Mesendoderm (in vitro differentiated cells): ENCODE results near the gene ARHGEF1.
A peak's percentile ranks its signal among the peaks of the same experiment; 100 is the strongest.

Source experiments
- DNase-seq: peaks from one replicate; pipeline ENCODE4 v3.0.0; 2013
- H2AK5ac ChIP-seq: 2 replicates; pipeline ENCODE4 v1.6.1; 2013; ENCODE audit warnings: low read length, inconsistent platforms
- H2BK120ac ChIP-seq: 2 replicates; pipeline ENCODE4 v1.6.1; 2013; ENCODE audit warnings: low read depth, mild to moderate bottlenecking, low read length, moderate library complexity, mixed read lengths
- H2BK15ac ChIP-seq: replicated peaks from 2 replicates; pipeline ENCODE4 v1.6.1; 2013; ENCODE audit warnings: low read depth, mild to moderate bottlenecking, moderate library complexity
- H2BK5ac ChIP-seq: 2 replicates; pipeline ENCODE4 v1.6.1; 2013; ENCODE audit warnings: low read length, inconsistent platforms
- H3K18ac ChIP-seq: 2 replicates; pipeline ENCODE4 v1.6.1; 2013; ENCODE audit warnings: mild to moderate bottlenecking, low read length, mixed read lengths
- H3K23ac ChIP-seq: one replicate; pipeline ENCODE4 v1.6.1; 2013; ENCODE audit warnings: low read length
- H3K27ac ChIP-seq: 2 replicates; pipeline ENCODE4 v1.5.1; 2013; ENCODE audit warnings: low read depth, mild to moderate bottlenecking, inconsistent platforms, low read length, moderate library complexity
- H3K27me3 ChIP-seq: 2 replicates; pipeline ENCODE4 v1.6.1; 2013; ENCODE audit warnings: low read length, control low read depth, mild to moderate bottlenecking, inconsistent platforms; ENCODE audit not compliant: insufficient read depth, poor library complexity
- H3K36me3 ChIP-seq: 2 replicates; pipeline ENCODE4 v1.6.1; 2013; ENCODE audit warnings: low read length, inconsistent platforms; ENCODE audit not compliant: control insufficient read depth, insufficient read depth
- H3K4ac ChIP-seq: one replicate; pipeline ENCODE4 v1.6.1; 2013; ENCODE audit warnings: low read depth, mild to moderate bottlenecking, low read length, moderate library complexity
- H3K4me1 ChIP-seq: 2 replicates; pipeline ENCODE4 v1.6.1; 2013; ENCODE audit warnings: low read depth, low read length, inconsistent platforms; ENCODE audit not compliant: control insufficient read depth
- H3K4me2 ChIP-seq: 2 replicates; pipeline ENCODE4 v1.6.1; 2013; ENCODE audit warnings: low read length
- H3K4me3 ChIP-seq: 2 replicates; pipeline ENCODE4 v1.5.1; 2013; ENCODE audit warnings: mild to moderate bottlenecking, low read length
- H3K56ac ChIP-seq: one replicate; pipeline ENCODE4 v1.6.1; 2013; ENCODE audit warnings: low read length
- H3K79me1 ChIP-seq: 2 replicates; pipeline ENCODE4 v1.6.1; 2013; ENCODE audit warnings: low read length, inconsistent platforms
- H3K79me2 ChIP-seq: 2 replicates; pipeline ENCODE4 v1.6.1; 2013; ENCODE audit warnings: mild to moderate bottlenecking, low read length; ENCODE audit not compliant: control insufficient read depth, insufficient read depth
- H3K9ac ChIP-seq: 2 replicates; pipeline ENCODE4 v1.6.1; 2013; ENCODE audit warnings: low read length, inconsistent platforms
- H4K5ac ChIP-seq: one replicate; pipeline ENCODE4 v1.6.1; 2013; ENCODE audit warnings: low read length
- H4K8ac ChIP-seq: one replicate; pipeline ENCODE4 v1.6.1; 2013; ENCODE audit warnings: low read depth, mild to moderate bottlenecking, control low read depth, low read length, moderate library complexity
- WGBS: extraction: QIAGEN DNeasy Blood & Tissue Kit; methylation state at CpG from one replicate; pipeline ENCODE4 v1.1.7; 2013; ENCODE audit warnings: low lambda C conversion rate, missing lambda C conversion rate; ENCODE audit not compliant: insufficient coverage; ENCODE audit errors: extremely low coverage; 5-methylcytosine and 5-hydroxymethylcytosine counted together

Gene ARHGEF1

GRCh38 chr19:41864374-41864773 is 18.6 kb upstream of the ARHGEF1 start:
- Histone ChIP-seq H4K5ac (no peak overlapping the region), H3K27ac (no peak overlapping the region), H3K36me3 (peaks cover 33% of the 10 kb centered on the region), H2BK120ac (no peak overlapping the region), H3K9ac (peak overlapping the region; percentile 36), H3K4me3 (no peak overlapping the region), H3K27me3 (no peaks in the 10 kb centered on the region), H3K56ac (peak overlapping the region; percentile 46), H3K79me2 (peaks cover 57% of the 10 kb centered on the region), H3K4me1 (peaks cover 8% of the 10 kb centered on the region), H3K79me1 (peaks cover 35% of the 10 kb centered on the region), H2BK5ac (no peak overlapping the region), H3K4ac (no peak overlapping the region), H2AK5ac (no peak overlapping the region), H3K4me2 (no peak overlapping the region), H2BK15ac (no peak overlapping the region), H3K23ac (no peak overlapping the region), H3K18ac (no peak overlapping the region), H4K8ac (no peak overlapping the region)
- no CpG with 5 or more reads among the region's 5 CpGs for WGBS
- DNase-seq, result no peak

- H3K9ac ChIP-seq, result peak overlapping the region; percentile 23
- no CpG with 5 or more reads among the region's 3 CpGs for WGBS
- no peak overlapping the region for H2BK15ac ChIP-seq
- no peak overlapping the region for H3K18ac ChIP-seq
- no peak overlapping the region for H4K8ac ChIP-seq
- H2BK120ac ChIP-seq, result no peak overlapping the region
- no peak overlapping the region for H3K56ac ChIP-seq
- peaks cover 8% of the 10 kb centered on the region for H3K4me1 ChIP-seq
- H3K27me3 ChIP-seq, result no peaks in the 10 kb centered on the region
- no peak overlapping the region for H3K27ac ChIP-seq
- no peak for DNase-seq
- no peak overlapping the region for H4K5ac ChIP-seq
- H2AK5ac ChIP-seq, result no peak overlapping the region
- no peak overlapping the region for H2BK5ac ChIP-seq
- no peak overlapping the region for H3K4me3 ChIP-seq
- H3K79me2 ChIP-seq, result peaks cover 45% of the 10 kb centered on the region
- H3K4ac ChIP-seq, result no peak overlapping the region
- H3K79me1 ChIP-seq, result peaks cover 33% of the 10 kb centered on the region
- no peak overlapping the region for H3K4me2 ChIP-seq
- H3K23ac ChIP-seq, result no peak overlapping the region
- peaks cover 31% of the 10 kb centered on the region for H3K36me3 ChIP-seq
These were observed 16.7 kb upstream of the ARHGEF1 start for GRCh38 chr19:41866284-41866683.

GRCh38 chr19:41868120-41868988 is 14.6 kb upstream of the ARHGEF1 start:
- no peak for DNase-seq
- Histone ChIP-seq H2BK120ac (no peak overlapping the region), H2BK15ac (no peak overlapping the region), H4K8ac (no peak overlapping the region), H2AK5ac (no peak overlapping the region), H3K79me2 (peaks cover 24% of the 10 kb centered on the region), H3K36me3 (peaks cover 24% of the 10 kb centered on the region), H2BK5ac (no peak overlapping the region), H3K4me2 (no peak overlapping the region), H3K56ac (no peak overlapping the region), H3K4ac (no peak overlapping the region), H4K5ac (no peak overlapping the region), H3K9ac (no peak overlapping the region), H3K23ac (no peak overlapping the region), H3K18ac (no peak overlapping the region), H3K79me1 (peaks cover 21% of the 10 kb centered on the region), H3K27me3 (no peaks in the 10 kb centered on the region), H3K4me1 (peaks cover 2% of the 10 kb centered on the region), H3K27ac (no peak overlapping the region), H3K4me3 (no peak overlapping the region)
- no CpG with 5 or more reads among the region's 10 CpGs for WGBS

- no peak overlapping the region for H3K4me2 ChIP-seq
- WGBS, result no CpG with 5 or more reads among the region's 12 CpGs
- no peaks in the 10 kb centered on the region for H3K4me1 ChIP-seq
- H3K4me3 ChIP-seq, result no peak overlapping the region
- no peak overlapping the region for H3K23ac ChIP-seq
- H3K36me3 ChIP-seq, result peaks cover 21% of the 10 kb centered on the region
- DNase-seq, result no peak
- no peak overlapping the region for H4K5ac ChIP-seq
- no peak overlapping the region for H2AK5ac ChIP-seq
- H3K27me3 ChIP-seq, result no peaks in the 10 kb centered on the region
- no peak overlapping the region for H4K8ac ChIP-seq
- H3K4ac ChIP-seq, result no peak overlapping the region
- no peak overlapping the region for H2BK15ac ChIP-seq
- no peak overlapping the region for H2BK120ac ChIP-seq
- H3K18ac ChIP-seq, result no peak overlapping the region
- H3K79me1 ChIP-seq, result peaks cover 19% of the 10 kb centered on the region
- peaks cover 21% of the 10 kb centered on the region for H3K79me2 ChIP-seq
- H3K27ac ChIP-seq, result no peak overlapping the region
- H2BK5ac ChIP-seq, result no peak overlapping the region
- H3K56ac ChIP-seq, result no peak overlapping the region
- no peak overlapping the region for H3K9ac ChIP-seq
These were observed 14.0 kb upstream of the ARHGEF1 start for GRCh38 chr19:41868989-41869300.

- peaks cover 16% of the 10 kb centered on the region for H3K79me1 ChIP-seq
- no peak overlapping the region for H2BK120ac ChIP-seq
- H3K56ac ChIP-seq, result no peak overlapping the region
- no peak overlapping the region for H4K5ac ChIP-seq
- H3K23ac ChIP-seq, result no peak overlapping the region
- peaks cover 16% of the 10 kb centered on the region for H3K79me2 ChIP-seq
- no peaks in the 10 kb centered on the region for H3K4me1 ChIP-seq
- H3K4me2 ChIP-seq, result no peak overlapping the region
- DNase-seq, result no peak
- no peak overlapping the region for H3K4me3 ChIP-seq
- no peak overlapping the region for H2AK5ac ChIP-seq
- no peaks in the 10 kb centered on the region for H3K27me3 ChIP-seq
- no peak overlapping the region for H3K27ac ChIP-seq
- no peak overlapping the region for H2BK15ac ChIP-seq
- no CpG with 5 or more reads among the region's 13 CpGs for WGBS
- H3K18ac ChIP-seq, result no peak overlapping the region
- H3K9ac ChIP-seq, result no peak overlapping the region
- no peak overlapping the region for H3K4ac ChIP-seq
- no peak overlapping the region for H4K8ac ChIP-seq
- H2BK5ac ChIP-seq, result no peak overlapping the region
- peaks cover 17% of the 10 kb centered on the region for H3K36me3 ChIP-seq
These were observed 13.5 kb upstream of the ARHGEF1 start for GRCh38 chr19:41869374-41869955.
